OCI-LY1 (cell line): ENCODE data around the gene SH3RF3.

Source experiments
- H2AFZ ChIP-seq: fragments of 200-600 bp; sonication (generic), shearing (Covaris generic); 2 replicates; pipeline ENCODE4 v1.6.0; 2014; ENCODE audit warnings: antibody characterized with exemption, mild to moderate bottlenecking, low read length
- H3F3A ChIP-seq: fragments of 200-600 bp; sonication (generic), shearing (Covaris generic); 2 replicates; pipeline ENCODE4 v1.6.0; 2014; ENCODE audit warnings: mild to moderate bottlenecking, antibody characterized with exemption, low read length, moderate library complexity; ENCODE audit not compliant: insufficient read depth
- H3K27ac ChIP-seq: fragments of 200-600 bp; sonication (generic); 2 replicates; pipeline ENCODE4 v1.5.1; 2014; ENCODE audit warnings: low read length, mixed run types, mild to moderate bottlenecking, low read depth; ENCODE audit not compliant: poor library complexity, severe bottlenecking
- H3K27me3 ChIP-seq: fragments of 200-600 bp; sonication (generic); 2 replicates; pipeline ENCODE4 v1.6.0; 2014; ENCODE audit warnings: antibody characterized with exemption, mild to moderate bottlenecking, low read length, moderate library complexity; ENCODE audit not compliant: insufficient read depth
- H3K36me3 ChIP-seq: fragments of 200-600 bp; sonication (generic); 2 replicates; pipeline ENCODE4 v1.6.1; 2014; ENCODE audit warnings: mild to moderate bottlenecking, antibody characterized with exemption, low read length, moderate library complexity, mixed read lengths; ENCODE audit not compliant: insufficient read depth
- H3K4me1 ChIP-seq: fragments of 200-600 bp; sonication (generic); 2 replicates; pipeline ENCODE4 v1.5.1; 2014; ENCODE audit warnings: mild to moderate bottlenecking, low read length, moderate library complexity; ENCODE audit not compliant: insufficient read depth, severe bottlenecking
- H3K4me2 ChIP-seq: fragments of 200-600 bp; sonication (generic), shearing (Covaris generic); 2 replicates; pipeline ENCODE4 v1.6.1; 2014; ENCODE audit warnings: low read length
- H3K4me3 ChIP-seq: fragments of 200-600 bp; sonication (generic); 2 replicates; pipeline ENCODE4 v1.5.1; 2014; ENCODE audit warnings: low read length, low read depth, mild to moderate bottlenecking, mixed read lengths; ENCODE audit not compliant: poor library complexity, severe bottlenecking
- H3K79me2 ChIP-seq: fragments of 200-600 bp; shearing (Covaris generic); 2 replicates; pipeline ENCODE4 v1.6.1; 2016; ENCODE audit warnings: mixed run types, low read length, mixed read lengths; ENCODE audit not compliant: insufficient read depth
- H3K9ac ChIP-seq: fragments of 200-600 bp; sonication (generic), shearing (Covaris generic); 2 replicates; pipeline ENCODE4 v1.6.1; 2014; ENCODE audit warnings: mild to moderate bottlenecking, low read length, mixed read lengths
- H3K9me2 ChIP-seq: fragments of 200-600 bp; sonication (generic), shearing (Covaris generic); 2 replicates; pipeline ENCODE4 v1.6.1; 2014; ENCODE audit warnings: low read depth, mild to moderate bottlenecking, low read length, mixed read lengths
- H3K9me3 ChIP-seq: fragments of 200-600 bp; shearing (Covaris generic); 2 replicates; pipeline ENCODE4 v1.6.1; 2014; ENCODE audit warnings: low read length, mixed read lengths
- H4K20me1 ChIP-seq: fragments of 200-600 bp; sonication (generic), shearing (Covaris generic); 2 replicates; pipeline ENCODE4 v1.6.0; 2016; ENCODE audit warnings: mild to moderate bottlenecking, low read length; ENCODE audit not compliant: insufficient read depth
- EZH2 ChIP-seq: fragments of 200-600 bp; sonication (generic), shearing (Covaris generic); IDR thresholded peaks from 2 replicates; pipeline ENCODE4 v1.8.0; 2017; ENCODE audit warnings: borderline replicate concordance, mixed run types, mild to moderate bottlenecking, antibody characterized with exemption, low read length, moderate library complexity, mixed read lengths
- TF ChIP-seq, protein P1 (sequence below): fragments of 200-600 bp; sonication (generic), shearing (Covaris generic); IDR thresholded peaks from 2 replicates; pipeline ENCODE4 v1.5.1; 2017; ENCODE audit warnings: mild to moderate bottlenecking, antibody characterized with exemption, low read length, moderate library complexity, mixed read lengths

Gene SH3RF3

DNA sequence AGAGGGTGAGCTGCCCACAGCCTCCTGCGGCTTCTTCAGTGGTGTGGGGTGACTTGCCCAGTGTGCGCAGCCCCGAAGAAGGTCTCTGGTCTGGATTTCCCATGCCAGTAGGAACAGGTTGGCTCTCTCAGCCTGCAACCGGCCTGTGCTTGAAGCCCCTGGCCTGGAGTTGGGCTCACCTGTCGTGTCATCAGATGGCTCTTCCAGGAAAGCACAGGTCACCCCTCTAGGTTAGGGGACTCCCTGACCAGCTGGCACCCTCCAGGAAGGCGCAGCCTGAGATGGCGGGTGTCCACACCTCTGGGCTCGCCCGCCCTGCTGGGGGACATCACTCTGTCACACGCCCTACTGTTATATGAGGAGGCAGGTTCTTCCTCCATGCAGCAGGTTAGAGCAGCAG is 304.9 kb downstream of the SH3RF3 start:
- no peak for TF ChIP-seq EZH2
- TF ChIP-seq, protein P1, sequence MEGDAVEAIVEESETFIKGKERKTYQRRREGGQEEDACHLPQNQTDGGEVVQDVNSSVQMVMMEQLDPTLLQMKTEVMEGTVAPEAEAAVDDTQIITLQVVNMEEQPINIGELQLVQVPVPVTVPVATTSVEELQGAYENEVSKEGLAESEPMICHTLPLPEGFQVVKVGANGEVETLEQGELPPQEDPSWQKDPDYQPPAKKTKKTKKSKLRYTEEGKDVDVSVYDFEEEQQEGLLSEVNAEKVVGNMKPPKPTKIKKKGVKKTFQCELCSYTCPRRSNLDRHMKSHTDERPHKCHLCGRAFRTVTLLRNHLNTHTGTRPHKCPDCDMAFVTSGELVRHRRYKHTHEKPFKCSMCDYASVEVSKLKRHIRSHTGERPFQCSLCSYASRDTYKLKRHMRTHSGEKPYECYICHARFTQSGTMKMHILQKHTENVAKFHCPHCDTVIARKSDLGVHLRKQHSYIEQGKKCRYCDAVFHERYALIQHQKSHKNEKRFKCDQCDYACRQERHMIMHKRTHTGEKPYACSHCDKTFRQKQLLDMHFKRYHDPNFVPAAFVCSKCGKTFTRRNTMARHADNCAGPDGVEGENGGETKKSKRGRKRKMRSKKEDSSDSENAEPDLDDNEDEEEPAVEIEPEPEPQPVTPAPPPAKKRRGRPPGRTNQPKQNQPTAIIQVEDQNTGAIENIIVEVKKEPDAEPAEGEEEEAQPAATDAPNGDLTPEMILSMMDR = no peak

DNA sequence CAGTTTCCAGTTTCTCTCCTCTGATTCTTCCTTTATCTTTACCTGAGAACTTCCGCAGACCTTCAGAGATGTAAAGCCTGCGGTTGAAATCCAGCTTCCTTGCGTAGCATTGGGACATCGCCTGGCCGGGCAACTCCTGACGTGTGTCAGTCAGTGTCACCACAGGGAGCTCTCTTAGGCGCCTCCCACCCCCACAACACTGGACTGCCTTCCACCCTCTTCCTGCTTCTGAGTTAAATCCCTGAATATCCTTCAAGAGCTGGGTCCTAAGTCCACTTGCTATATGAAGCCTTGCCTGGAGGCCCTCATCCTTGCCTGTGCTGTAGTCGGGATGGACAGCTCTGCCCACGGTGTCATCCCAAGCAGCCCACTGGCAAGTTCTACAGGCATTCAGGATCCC is 305.3 kb downstream of the SH3RF3 start:
- no peaks in the 10 kb centered on the region for H3K4me1 ChIP-seq
- no peak overlapping the region for H3K9ac ChIP-seq
- no peak overlapping the region for H3K4me3 ChIP-seq
- no peak for TF ChIP-seq EZH2
- TF ChIP-seq, protein P1 = no peak
- no peak overlapping the region for H3K4me2 ChIP-seq
- H4K20me1 ChIP-seq = no peaks in the 10 kb centered on the region
- H3F3A ChIP-seq = no peaks in the 10 kb centered on the region
- no peak overlapping the region for H3K27ac ChIP-seq
- H3K9me3 ChIP-seq = no peaks in the 10 kb centered on the region
- H3K27me3 ChIP-seq = peaks cover 12% of the 10 kb centered on the region; the same call in 1 of the 2 replicates
- no peaks in the 10 kb centered on the region for H3K79me2 ChIP-seq
- no peak overlapping the region for H2AFZ ChIP-seq
- H3K36me3 ChIP-seq = no peaks in the 10 kb centered on the region
- no peaks in the 10 kb centered on the region for H3K9me2 ChIP-seq

More for the DNA sequence above, 304.9 kb downstream of the SH3RF3 start:
- H3K27me3 ChIP-seq = peaks cover 12% of the 10 kb centered on the region; the same call in 1 of the 2 replicates
- H3K4me2 ChIP-seq = no peak overlapping the region
- H3K9me3 ChIP-seq = no peaks in the 10 kb centered on the region
- H3K79me2 ChIP-seq = no peaks in the 10 kb centered on the region
- H3K4me3 ChIP-seq = no peak overlapping the region
- H3K27ac ChIP-seq = no peak overlapping the region
- no peak overlapping the region for H3K9ac ChIP-seq
- no peaks in the 10 kb centered on the region for H3K4me1 ChIP-seq
- H3K36me3 ChIP-seq = no peaks in the 10 kb centered on the region
- no peaks in the 10 kb centered on the region for H4K20me1 ChIP-seq
- no peaks in the 10 kb centered on the region for H3F3A ChIP-seq
- no peak overlapping the region for H2AFZ ChIP-seq
- H3K9me2 ChIP-seq = no peaks in the 10 kb centered on the region

DNA sequence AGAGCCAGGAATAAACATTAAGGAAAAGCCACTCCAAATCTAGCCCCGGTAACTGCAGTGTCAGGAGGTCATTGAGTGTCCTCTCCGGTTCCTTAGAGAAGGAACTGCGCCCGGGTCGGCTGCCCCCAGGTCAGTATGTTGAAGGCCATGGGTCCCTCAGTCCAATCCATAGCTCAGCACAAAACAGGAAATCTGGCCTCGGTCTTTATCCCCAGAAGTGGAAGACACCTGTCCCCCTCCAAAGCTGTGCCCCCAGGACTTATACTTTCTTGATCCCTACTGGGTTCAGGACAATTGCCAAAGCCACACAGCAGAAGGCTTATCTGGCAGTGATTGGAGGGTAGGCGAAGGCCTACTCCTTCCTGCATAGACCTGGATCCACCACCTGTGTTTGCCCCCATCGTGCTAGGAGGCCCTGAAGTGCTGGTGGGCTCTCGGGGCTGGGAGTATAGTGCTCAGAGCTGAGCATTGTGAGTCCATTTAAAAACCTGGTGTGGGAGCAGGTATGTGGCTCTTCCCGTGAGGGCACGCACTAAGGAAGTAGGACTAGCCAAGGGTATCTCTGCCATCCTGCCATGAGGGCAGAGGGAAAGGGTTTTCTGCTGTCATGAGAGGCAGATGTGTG is 306.2 kb downstream of the SH3RF3 start:
- H3K9me3 ChIP-seq = no peaks in the 10 kb centered on the region
- TF ChIP-seq EZH2 = no peak
- TF ChIP-seq, protein P1 = no peak
- H3K9ac ChIP-seq = no peak overlapping the region
- no peaks in the 10 kb centered on the region for H3K4me1 ChIP-seq
- no peaks in the 10 kb centered on the region for H3K36me3 ChIP-seq
- no peak overlapping the region for H3K4me3 ChIP-seq
- H3K79me2 ChIP-seq = no peaks in the 10 kb centered on the region
- H4K20me1 ChIP-seq = no peaks in the 10 kb centered on the region
- H3K27me3 ChIP-seq = peaks cover 12% of the 10 kb centered on the region; the same call in 1 of the 2 replicates
- no peaks in the 10 kb centered on the region for H3K9me2 ChIP-seq
- H3F3A ChIP-seq = no peaks in the 10 kb centered on the region
- H3K27ac ChIP-seq = no peak overlapping the region
- no peak overlapping the region for H2AFZ ChIP-seq
- H3K4me2 ChIP-seq = no peak overlapping the region
